Renal cortical epithelial cell (primary cell): Measurements from ENCODE around the gene ENO1. TPM values are rescaled to one million over a fixed set of nuclear protein-coding genes. Genes with fewer than 3 reads are reported as not detected.
A peak's percentile ranks its signal among the peaks of the same experiment; 100 is the strongest.

Experiments used
- DNase-seq: peaks from one replicate; pipeline ENCODE4 v3.0.0-alpha.2; 2011; ENCODE audit warnings: low read depth
- total RNA-seq: library from RNA; depleted of rRNA; stranded (reverse); fragments of >200 nt; gene quantifications from 2 replicates; pipeline ENCODE4 v1.2.3, GENCODE V29; 2014

ENO1 gene
- total RNA-seq, 1 donor from 2014 or later: 2,797 TPM

GRCh38 chr1:8813016-8813763, 65.3 kb downstream of the ENO1 start:
- DNase-seq: peak; percentile 69

GRCh38 chr1:8812081-8812480, 66.4 kb downstream of the ENO1 start:
- no peak for DNase-seq

Other genes starting within 250 kb of the ENO1 start
- gene RERE, start 61.0 kb downstream of the ENO1 start, total RNA-seq: 8.2 and 57.8 TPM in 2 replicates
- not detected in 2 replicates for gene CA6, start 67.2 kb upstream of the ENO1 start, total RNA-seq
- gene SLC2A7, start 147.7 kb upstream of the ENO1 start, total RNA-seq: not detected in 2 replicates
- 1.6 TPM in 1 of 2 replicates, not detected in the other for gene SLC2A5, start 190.9 kb upstream of the ENO1 start, total RNA-seq